ENCODE measurements around the gene AFMID.
"Not testable (repeated sequence)": the region's sequence is repeated elsewhere in the genome, so short reads cannot be mapped to it uniquely, and the experiment has no call there.

The AFMID gene, protein sequence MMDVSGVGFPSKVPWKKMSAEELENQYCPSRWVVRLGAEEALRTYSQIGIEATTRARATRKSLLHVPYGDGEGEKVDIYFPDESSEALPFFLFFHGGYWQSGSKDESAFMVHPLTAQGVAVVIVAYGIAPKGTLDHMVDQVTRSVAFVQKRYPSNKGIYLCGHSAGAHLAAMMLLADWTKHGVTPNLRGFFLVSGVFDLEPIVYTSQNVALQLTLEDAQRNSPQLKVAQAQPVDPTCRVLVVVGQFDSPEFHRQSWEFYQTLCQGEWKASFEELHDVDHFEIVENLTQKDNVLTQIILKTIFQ

DNA sequence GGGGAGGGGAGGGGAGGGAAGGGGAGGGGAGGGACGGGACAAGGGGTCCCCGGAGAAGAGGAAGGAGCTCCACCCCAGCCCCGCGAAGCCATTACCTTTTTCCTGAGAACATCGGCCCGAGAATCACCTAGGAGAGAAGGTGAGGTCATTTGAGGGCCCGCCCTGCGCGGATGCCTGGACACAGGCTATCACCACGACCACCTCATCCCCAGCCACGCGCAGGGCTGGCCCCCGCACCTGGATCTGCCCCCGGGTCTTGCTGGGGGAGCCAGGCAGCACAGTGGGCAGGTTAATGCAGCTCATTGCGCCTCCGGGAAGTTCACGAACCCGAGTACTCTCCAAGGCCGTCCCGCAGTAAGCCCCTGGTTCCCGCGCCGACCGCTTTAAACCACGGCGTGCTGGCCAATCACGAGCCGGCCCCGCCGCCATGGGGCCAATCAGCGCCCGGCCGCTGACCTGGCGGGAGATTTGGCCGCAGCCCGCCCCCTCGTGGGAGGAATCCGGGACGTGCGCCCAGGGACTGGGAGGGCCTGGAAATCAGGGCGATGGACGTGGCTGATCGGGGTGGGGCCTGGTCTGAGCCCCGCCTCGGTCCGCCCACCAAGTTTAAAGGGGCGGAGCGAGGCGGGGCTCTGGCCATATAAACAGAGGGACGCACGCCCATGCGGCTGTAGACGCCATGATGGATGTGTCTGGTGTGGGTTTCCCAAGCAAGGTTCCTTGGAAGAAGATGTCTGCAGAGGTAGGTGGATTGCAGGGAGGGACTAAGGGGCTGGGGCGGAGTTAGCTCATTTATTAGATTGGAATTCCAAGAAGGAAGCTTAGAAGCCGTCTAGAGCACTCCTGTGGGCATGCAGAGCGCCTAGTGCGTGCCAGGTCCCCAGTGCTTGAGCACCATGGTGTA lies at the start of gene AFMID, which contains the start of gene TK1:
Gene AFMID, plus strand, starts transcription at position 671 of the 904 bp plus-strand sequence. Its CDS starts 9 bp downstream, at position 680.
Gene TK1, minus strand, starts transcription at position 361 of the 904 bp plus-strand sequence. Its CDS starts 58 bp downstream, at position 303.
- DNase-seq (ENCODE audit: low read depth) = peak; percentile 62

DNA sequence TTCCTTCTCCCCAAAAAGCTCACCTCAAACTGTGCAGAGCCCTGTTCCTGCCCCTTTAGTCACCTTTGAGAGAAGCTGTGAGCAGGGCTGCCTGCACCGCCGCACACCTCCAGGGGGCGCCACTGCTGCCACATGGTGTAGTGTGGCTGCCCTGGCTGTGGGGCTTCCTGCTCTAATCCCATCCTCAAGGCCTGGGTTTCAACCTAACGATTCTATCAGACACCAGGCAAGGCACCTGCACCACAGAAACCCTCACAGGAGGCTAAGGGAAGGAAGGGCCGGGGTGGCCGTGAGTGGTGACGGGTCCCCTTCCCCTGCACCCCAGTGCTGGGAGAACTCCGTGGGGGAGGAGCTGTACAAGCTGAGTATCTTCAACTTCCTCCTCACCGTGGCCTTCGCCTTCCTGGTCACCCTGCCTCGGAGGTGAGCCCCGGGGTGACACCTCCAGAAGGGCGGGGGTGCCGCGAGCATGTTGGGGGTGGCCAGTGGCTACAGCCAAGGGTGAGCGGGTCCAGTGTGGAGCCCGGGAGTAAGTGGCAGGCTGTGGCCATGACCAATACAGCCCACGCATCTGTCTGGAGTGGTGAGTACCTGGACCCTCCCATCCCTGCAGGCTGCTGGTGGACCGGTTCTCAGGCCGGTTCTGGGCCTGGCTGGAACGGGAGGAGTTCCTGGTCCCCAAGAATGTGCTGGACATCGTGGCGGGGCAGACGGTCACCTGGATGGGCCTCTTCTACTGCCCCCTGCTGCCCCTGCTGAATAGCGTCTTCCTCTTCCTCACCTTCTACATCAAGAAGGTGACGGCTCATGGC lies 49.6 kb upstream of the AFMID start:
- no peak for DNase-seq (ENCODE audit: low read depth)

DNA sequence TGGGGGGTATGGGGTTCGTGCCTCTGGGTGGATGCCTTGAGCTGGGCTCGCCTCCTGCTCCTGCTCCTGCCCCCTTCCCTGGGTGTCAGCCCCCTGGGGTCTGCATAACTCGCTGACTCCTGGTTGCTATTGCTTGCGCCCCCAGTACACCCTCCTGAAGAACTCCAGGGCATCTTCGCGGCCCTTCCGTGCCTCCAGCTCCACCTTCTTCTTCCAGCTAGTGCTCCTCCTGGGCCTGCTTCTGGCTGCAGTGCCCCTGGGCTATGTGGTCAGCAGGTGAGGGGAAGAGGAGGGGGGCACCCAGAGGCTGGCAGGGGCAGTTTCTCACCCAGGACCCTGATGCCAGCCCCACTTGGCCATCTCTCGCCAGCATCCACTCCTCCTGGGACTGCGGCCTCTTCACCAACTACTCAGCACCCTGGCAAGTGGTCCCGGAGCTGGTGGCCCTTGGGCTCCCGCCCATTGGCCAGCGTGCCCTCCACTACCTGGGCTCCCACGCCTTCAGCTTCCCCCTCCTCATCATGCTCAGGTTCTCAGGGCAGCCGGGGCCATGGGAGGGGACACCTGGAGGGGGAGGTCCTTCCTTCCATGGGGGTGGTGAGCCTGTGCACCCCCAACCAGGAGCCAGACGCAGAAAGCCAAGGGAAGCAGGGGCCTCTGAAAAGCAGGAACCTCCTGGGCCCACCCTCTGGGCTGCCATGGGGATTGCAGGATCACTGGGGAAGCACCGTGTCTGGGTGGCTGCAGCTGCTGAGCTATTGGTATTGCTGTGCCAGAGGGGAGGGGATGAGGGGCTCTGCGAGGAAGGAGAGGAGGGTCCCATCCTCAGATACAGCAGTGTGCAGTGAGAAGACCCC lies 48.7 kb upstream of the AFMID start:
- no peak for DNase-seq (ENCODE audit: low read depth)

DNA sequence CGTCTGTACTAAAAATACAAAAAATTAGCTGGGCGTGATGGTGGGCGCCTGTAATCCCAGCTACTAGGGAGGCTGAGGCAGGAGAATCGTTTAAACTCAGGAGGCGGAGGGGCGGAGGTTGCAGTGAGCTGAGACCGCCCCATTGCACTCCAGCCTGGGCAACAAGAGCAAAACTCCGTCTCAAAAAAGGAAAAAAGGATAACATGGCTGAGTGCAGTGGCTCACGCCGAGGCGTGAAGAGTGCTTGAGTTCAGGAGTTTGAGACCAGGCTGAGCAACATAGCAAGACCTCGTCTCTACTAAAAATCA lies 47.3 kb upstream of the AFMID start:
- not testable (repeated sequence) for DNase-seq (ENCODE audit: low read depth)

DNA sequence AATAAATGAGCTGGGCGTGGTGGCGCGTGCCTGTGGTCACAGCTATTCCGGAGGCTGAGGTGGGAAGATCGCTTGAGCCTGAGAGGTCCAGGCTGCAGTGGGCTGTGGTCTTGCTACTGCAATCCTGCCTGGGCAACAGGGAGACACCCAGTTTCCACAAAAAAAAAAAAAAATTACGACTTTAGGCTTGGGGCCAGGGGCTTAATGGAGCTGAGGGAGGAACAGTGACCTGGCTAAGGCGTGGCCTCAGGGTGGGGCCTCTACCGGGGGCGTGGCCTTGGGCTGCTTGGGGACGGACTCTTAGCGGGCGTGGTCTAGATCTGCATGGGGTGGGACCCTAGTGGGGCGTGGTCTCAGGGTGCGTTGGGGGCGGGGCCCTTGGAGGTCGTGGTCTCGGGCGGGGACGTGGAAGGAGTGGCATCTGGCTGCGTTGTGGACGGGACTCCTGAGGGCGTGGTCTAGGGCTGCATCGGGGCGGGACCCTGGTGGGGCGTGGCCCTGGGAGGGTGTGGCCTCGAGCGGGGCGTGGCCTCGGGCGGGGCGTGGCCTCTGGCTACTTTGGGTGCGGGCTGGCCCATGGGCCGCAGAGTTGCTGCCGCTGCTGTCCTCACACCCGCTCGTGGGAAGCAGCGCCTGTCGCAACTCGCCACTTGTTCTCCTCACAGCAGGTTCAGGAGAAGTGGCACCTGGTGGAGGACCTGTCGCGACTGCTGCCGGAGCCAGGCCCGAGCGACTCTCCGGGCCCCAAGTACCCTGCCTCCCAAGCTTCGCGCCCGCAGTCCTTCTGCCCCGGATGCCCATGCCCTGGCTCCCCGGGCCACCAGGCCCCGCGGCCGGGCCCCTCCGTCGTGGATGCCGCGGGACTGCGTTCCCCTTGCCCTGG lies 46.8 kb upstream of the AFMID start:
- DNase-seq (ENCODE audit: low read depth) = peak; percentile 81

DNA sequence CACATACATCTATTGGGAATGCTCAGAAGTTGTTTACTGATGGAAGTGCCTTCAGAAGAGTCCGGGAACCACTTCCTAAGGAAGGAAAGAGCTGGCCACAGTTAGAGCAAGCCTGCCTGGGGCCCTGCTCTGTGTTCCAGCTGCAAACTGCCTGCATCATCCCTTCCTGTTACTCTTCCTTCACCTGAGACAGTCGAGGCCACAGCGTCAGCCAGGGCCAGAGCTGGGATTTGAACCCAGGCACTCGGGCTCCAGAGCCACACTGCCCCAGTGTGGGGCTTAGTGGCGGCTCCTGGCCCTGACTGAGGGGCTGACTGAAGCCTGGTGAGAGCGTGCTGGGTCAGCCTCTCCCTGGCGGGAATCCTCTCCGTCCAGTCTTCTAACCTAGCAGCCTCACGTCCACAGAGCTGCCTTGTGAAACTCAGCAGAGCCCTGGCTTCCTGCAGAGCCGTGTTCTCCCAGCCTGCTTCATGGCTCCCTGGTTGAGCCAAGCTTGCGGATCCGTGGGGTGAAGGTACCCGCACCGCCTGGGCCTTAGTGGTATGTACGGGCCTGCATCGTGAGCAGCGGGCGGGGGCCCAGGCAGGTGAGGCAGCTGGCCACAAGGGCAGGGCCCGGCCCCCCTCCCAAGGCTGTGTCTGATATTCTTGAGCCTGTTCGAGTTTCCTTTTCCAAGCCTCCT lies 45.6 kb upstream of the AFMID start:
- no peak for DNase-seq (ENCODE audit: low read depth)

DNA sequence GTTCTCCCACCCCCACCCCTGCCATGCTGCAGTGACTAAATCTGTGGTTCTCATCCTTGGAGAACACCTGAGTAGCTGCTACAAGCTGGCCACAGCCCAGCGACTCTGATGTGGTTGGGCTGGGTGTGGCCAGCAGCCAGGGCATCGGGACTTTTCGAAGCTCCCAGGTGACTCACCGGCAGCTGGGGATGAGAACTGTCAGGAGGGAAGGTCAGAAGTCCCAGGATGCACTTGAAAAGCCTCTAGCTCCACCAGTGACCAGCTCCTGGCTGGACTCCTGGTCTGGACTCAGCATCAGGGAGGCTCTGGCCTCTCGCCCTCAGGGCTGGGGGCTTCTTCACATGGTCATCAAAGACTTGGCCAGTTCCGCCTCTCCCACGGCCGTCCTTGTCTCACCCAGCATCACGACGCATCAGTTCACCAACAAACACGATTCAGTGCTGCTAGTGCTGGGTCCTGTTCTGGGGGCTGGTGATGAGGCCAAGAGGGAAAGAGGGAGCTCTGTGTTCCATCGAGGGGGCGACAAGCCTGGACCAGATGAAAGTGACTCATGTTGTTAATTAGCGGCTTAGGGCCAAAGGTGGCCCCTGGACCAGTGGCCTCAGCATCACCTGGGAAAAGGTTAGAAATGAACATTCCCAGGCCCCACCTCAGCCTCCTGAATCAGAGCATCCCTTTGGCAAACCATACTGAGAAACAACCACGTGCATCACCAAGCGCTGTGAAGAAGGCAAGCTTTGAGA lies 44.9 kb upstream of the AFMID start:
- no peak for DNase-seq (ENCODE audit: low read depth)

DNA sequence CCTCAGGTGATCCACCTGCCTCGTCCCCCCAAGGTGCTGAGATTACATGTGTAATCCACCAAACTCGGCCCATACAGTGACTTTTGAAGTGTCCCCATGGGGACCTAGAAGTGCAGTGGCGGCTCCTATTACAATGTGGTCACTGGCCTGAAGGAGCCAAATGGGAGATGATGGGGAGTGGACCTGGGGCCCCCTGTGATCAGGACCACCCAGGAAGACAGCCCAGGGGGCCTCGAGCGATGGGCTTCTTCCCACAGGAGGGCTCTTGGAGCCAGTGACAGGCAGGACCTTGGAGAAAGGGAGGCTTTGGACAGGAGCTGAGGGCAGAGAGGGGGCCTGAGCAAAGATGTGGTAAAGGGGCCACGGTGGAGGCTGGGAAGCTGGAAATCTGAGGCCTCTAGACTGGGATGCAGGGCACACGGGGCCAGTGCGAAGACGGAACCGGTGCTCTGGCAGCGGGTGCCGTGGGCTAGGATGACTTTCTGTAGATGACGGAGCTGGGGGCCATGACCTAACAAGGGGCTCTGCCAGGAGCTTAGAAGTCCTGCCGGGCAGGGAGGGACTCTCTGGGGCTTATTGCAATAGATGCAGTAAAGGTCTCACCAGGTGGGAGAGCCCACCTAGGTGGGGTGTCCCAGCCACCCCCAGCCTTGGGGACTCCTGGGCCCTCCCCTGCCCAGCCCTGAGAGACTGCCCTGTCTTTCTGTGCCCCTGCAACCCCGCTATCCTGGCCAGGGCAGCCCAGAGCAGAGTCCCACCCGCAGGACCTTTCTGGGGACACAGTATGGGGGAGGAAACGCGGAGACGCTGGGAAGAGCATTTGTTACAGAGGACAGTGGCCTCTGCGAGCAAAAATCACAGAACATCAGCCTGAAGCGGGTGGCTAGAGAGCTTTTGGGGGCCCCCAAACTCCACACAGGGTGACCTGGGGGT lies 43.7 kb upstream of the AFMID start:
- no peak for DNase-seq (ENCODE audit: low read depth)

DNA sequence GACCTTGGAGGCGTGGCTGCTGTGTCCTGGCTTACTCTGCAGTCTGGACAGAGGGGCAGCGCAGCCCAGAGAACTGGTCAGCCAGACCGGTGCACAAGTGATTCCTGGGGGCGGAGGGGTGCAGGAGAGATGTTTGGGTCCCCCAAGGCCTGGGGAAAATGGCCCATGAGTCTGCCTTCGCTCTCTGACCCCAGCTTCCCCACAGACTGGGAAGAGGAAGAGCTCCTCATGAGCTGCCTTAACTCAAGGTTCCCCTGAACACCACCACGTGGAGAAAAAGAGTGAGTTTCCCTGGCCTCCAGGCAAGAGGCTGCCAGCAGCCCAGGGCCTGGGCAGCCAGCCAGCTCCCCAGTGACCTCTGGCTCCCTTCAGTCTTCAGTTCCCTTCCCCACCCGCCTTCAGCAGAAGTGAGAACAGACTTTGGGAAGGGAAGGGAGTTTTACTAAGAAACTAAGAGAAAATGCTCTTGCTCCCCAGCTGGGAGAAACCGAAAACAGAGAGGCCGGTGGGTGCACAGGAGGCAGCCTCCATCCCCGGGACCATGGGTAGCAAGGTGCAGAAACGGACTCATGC lies 42.9 kb upstream of the AFMID start:
- DNase-seq (ENCODE audit: low read depth) = no peak

DNA sequence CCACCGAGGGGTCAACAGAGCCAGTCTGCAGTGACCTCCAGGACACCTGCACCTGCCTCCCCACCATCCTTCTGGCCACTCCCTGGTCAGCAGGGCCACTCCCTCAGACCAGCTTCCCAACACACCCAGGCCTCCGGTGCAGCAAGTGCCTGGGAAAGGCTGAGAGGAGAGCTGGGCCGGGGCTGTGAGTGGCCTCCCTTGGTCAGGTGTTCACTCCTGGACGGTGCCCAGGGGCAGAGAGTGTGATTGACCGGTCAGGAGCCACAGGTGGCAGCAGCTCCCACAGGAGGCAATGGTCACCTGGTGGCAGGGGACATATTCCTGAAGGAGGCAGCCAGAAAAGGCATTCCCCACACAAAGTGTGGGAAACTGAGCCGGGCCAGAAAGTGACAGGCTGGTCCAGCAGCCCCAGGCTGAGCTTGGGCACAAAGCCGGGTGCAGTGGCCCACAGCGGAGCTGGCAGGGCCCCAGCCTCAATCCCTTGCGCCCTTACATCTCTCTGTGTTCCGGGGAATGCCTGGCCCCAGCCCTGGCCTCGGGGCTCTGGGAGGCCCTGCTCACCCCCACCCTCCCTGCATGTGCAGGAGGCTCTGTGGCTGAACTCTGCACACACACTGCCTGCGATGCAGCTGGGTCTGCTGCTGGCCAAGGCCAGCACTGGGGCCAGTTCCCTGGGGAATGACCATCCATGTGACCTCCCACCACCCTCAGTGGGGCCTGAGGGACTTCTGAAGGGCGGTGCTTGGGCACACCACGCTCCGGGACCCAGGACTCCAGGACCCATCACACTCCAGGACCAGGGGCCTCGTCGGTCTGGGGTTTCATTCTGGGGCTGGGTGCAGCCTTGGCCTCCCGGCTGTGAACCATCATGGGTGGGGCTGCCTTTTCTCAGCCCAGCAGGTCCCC lies 42.2 kb upstream of the AFMID start:
- DNase-seq (ENCODE audit: low read depth) = no peak

DNA sequence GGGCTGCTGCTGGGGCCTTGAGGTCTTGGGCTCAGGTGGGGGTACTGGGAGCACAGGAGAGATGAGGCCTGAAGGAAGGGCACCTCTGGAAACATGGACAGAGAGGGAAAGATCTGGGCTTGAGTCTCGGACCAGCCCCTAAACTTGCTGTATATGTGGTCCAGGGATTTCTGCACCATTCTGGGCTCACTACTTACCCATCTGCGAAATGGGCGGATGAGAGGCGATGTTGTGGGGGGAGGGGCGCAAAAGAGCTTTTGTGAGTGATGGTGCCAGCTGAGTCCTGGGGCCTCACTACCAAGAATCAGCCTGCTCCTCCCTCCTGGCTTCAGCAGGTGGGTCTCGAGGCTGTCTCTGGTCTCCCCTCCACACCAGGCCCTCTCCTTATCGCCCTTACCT lies 40.7 kb upstream of the AFMID start:
- no peak for DNase-seq (ENCODE audit: low read depth)

DNA sequence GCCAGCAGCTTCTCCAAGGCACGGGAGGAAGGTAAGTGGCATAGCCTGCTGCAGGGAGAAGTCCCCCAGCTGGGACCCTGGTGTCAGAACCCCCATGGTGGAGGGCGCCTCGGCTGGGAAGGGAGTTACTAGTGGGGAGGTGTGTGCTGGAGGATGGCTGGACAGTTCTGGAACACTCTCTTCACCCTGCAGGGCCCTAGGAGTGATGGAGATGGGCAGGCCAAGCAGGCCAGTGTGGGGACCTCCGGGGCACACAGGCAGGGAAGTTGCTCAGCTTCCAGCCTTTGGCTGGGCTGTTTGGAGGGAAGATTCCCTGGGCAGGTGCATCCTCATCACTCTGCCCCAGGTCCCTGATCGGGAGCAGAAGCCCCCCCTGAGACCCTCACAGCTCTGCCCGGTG lies 40.3 kb upstream of the AFMID start:
- DNase-seq (ENCODE audit: low read depth) = no peak

DNA sequence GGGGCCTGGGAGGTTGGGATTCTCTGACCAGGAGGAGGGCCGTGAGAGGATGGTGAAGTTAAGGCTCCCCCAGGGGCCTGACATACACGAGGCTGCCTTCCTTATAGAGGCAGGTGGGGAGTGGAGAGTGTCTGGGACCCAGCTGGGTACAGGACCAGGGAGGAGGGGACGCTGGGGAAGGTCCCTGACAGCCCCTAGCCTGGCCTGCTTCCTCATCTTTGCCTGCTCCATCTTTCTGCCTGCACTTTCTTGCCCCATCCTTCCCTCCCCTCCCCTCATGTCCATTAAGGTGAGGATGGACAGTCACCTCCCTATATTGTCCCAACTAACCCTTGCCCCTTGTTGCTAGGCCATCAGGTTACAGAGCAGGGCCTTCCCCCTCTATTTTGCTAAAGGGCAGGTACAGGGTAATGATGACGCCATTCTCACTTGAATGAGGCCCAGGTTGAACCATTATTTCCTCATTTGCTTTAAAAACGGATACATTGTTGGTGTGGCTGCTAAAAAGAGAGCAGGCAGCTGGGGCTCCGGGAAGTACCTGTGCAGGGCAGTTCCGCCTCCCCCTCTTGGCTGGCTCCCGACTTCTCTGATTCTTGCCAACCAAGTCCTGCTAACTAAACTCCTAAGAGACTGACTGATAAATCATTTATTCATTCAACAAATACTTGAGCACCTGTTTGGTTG lies 39.7 kb upstream of the AFMID start:
- DNase-seq (ENCODE audit: low read depth) = no peak

DNA sequence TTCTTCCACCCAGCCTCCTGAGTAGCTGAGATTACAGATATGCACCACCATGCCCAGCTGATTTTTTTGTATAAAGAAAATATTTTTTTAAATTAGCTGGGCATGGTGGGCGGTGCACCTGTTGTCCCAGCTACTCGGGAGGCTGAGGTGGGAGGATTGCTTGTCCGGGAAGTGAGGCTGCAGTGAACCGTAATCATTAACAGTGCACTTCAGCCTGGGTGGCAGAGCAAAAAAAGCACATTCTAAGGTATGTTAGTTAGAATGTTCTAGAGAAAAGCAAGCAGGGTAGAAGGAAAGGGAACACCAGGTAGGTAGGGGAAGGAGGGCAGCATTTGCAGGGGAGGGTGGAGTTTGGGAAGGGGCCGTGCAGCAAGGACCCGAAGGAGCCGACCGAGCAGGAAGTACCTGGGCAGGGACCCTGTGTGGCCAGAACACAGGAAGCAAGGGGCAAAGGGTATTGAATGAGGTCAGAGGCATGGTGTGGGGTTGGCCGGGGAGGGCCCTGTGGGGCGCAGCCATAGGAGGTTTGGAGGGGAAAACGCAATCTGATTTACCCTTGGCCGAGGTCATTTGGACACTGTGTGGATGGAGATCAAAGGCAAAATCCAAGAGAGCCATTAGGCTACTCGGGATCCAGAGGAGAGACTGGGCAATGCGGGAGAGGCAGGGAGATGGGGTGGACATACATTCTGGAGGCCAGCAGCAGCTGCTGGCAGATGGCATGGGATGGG lies 38.7 kb upstream of the AFMID start:
- no peak for DNase-seq (ENCODE audit: low read depth)

DNA sequence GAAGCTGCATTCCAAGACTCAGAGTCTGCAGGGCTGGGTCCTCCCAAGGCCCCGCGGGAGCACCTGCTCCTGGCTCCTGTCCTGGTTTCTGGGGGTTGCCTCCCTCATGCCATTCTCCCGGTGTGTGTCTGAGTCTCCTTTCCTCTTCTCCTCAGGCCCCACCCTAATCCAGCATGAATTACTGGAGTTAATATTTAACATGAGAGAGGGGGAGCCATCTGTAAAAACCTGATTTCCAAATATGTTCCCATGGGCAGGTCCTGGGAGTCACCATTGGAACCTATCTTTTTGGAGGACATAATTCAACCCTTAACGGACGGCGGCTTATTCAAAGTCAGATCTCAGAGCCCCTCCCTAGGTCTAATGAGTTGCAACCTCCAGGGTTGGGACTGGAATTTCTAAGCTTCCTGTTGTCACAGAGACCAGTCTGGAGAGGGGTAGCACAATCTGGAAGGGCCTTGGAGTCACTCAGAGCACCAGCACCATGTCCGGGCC lies 35.6 kb upstream of the AFMID start:
- DNase-seq (ENCODE audit: low read depth) = no peak
